C1 segment of cervical spinal cord (tissue), 14 donors: ENCODE data around the gene OR5D18.
"Not testable (repeated sequence)": the region's sequence is repeated elsewhere in the genome, so short reads cannot be mapped to it uniquely, and the experiment has no call there.

Experiments
- DNase-seq, 14 donors: peaks; one replicate each; lab custom pipeline; 2025; lab: John Stamatoyannopoulos, UW

OR5D18 gene

DNA sequence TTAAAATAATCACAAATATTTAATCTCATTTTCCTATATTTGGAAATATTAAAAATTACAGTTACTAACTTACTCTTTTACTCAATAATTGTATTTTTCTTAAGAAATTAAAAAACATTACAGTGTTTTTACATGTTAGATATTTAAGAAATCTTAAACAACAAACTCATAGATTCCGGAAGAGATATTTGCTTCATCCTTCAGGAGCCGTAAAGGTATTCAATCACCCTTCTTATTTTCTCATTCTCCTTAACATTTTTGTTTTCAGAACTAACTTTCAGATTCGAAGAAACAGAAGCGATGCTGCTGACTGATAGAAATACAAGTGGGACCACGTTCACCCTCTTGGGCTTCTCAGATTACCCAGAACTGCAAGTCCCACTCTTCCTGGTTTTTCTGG, at the start of gene OR5D18:
OR5D18 (plus strand) TSS at position 301 of the 400 bp plus-strand sequence; CDS start at position 301, 0 bp downstream.
- no peak for DNase-seq

DNA sequence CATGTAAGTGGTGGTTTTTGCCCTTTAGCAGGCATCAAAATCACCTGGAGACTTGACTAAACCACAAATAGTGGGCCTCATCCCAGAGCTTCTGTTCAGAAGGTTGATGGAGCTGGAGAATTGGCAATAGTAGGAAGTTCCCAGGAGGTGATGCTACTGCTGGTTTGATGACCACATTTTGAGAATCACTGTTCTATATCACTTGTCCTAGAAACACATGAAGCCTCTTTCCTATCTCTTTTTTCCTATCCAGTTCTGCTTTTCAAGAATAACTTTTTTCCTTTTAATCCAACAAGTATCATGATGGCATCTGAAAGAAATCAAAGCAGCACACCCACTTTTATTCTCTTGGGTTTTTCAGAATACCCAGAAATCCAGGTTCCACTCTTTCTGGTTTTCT, 46.3 kb upstream of the OR5D18 start, which contains the start of gene OR5D13:
OR5D13 (plus strand) TSS at position 301 of the 400 bp plus-strand sequence; CDS start at position 301, 0 bp downstream.
- no peak for DNase-seq

DNA sequence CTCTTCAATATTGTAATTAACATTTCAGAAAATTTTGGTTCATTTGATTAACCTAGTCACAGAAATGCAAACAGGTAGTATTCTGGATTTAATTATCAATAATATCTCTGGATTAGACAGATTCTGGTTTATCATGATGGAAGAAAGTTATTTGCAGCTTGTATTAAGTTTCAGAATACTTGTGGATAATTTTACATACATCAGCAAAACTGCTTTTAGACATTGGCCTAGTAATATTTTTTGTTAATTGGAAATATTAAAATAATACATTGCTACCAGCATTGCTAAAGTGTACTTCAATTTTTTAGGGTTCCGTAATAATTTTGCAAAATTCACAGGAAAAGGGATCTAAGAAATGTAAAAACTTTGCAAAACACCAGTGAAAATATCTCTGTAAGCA, 27.8 kb upstream of the OR5D18 start:
- no peak for DNase-seq

DNA sequence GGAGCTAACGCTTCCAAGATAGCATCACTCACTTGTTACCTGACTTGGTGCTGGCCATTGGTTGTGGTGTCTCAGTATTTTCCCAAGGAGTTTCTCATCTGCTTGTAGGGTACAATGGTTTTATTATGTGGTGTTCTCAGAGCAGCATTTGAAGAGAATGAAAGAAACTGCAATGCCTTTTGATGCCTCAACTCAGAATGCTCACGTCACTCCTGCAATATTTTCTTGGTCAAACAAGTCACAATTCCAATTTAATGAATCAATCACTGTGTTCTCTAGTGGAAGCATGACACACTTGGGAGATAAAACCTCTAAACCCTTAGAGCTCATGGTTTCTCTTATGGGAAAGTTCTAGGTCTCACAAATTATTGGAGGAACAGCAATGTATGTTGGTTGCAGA, 26.1 kb upstream of the OR5D18 start:
- DNase-seq = no peak

DNA sequence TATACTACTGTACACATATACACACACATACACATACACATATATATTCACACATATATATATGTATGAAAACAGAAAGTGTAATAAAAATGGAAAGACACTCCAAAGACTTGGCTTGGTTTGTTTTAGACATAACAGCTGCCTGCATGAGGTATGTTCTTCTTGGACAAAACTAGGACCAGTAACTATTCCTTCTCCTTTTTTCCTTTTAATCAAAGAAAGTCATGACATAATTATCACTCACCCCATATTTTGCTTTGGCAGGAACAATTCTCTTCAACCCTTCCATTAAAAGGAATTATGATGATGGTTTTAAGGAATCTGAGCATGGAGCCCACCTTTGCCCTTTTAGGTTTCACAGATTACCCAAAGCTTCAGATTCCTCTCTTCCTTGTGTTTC, 24.2 kb upstream of the OR5D18 start, which contains the start of gene OR5D14:
OR5D14 (plus strand) TSS at position 301 of the 400 bp plus-strand sequence; CDS start at position 301, 0 bp downstream.
- no peak for DNase-seq

DNA sequence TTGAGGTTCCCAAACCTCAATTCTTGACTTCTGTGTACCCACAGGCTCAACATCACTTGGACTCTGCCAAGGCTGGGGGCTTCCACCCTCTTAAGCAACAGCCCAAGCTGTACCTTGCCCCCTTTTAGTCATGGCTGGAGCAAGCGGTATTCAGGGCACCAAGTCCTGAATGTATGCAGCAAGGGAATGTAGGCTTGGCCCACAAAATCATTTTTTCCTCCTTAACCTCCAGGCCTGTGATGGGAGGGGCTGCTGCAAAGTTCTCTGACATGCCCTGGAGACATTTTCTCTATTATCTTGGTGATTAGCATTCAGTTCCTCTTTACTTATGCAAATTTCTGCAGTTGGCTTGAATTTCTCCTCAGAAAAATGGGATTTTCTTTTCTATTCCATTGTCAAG, 13.2 kb upstream of the OR5D18 start:
- DNase-seq = no peak

DNA sequence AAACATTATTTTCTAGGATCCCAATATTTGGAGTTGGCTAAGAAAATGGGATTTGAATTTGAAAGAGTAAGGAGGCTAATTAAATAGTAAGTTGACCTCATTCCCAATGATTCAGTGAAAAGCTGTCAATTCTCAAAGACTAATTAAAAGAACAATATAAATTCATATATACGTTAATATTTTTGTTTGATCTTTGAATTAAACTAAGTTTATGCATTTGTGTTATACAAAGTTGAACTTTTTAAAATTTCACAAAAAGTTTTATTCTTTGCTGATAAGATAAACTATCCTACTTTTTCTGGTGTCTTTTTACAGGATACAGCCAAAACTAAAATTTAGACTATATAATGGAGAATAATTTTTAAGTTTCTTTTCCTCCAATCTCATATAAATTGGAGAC, 8.4 kb upstream of the OR5D18 start, which contains the start of gene OR5L1:
OR5L1 (plus strand) TSS at position 301 of the 400 bp plus-strand sequence. CDS start 100 bp downstream, outside the sequence.
- no peak for DNase-seq

DNA sequence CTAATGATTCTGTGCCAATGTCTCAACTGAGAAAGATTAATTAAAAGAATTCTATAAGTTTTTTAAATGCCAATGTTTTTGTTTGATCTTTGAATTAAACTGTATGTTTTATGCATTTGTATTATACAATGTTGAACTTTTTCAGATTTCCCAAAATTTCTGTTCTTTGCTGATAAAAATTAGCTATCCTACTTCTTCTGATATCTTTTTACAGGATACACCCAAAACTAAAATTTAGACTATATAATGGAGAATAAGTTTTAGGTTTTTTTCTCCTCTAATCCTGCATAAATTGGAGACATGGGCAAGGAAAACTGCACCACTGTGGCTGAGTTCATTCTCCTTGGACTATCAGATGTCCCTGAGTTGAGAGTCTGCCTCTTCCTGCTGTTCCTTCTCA, 7.5 kb downstream of the OR5D18 start, which contains the start of gene OR5L2:
OR5L2 (plus strand) TSS at position 301 of the 400 bp plus-strand sequence; CDS start at position 301, 0 bp downstream.
- DNase-seq = no peak

DNA sequence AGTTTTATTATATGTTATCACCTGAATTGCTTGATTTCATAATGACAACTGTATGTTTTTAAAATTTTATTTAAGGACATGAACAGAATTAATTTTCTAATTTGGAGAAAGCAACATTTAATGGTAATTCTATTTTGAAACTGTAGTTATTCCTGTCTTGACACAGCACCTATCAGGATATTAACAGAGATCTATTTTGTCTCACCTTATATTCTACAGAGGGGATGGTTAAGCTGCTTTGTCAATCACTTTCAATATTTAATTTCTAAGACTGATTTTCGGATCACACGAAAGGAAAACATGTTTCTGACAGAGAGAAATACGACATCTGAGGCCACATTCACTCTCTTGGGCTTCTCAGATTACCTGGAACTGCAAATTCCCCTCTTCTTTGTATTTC, 19.0 kb downstream of the OR5D18 start, which contains the start of gene OR5D16:
OR5D16 (plus strand) TSS at position 301 of the 400 bp plus-strand sequence; CDS start at position 301, 0 bp downstream.
- DNase-seq = no peak

DNA sequence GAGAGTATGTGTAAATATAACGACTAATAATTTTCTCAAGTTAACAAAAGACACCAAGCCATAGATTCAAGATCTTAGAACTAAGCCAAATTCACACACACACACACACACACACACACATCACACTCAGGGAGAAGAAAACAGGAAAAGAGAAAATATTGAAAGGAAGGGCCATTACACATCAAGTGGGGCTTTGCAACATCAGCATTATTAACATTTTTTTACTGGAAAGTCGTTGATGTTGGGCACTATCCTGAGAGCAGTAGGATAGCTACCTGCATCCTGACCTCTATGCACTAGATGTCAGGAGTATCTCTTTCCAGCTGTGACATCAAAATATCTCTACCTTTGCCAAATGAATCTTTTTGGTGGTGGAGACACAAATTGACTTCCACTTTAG, 28.0 kb downstream of the OR5D18 start:
- no peak for DNase-seq

DNA sequence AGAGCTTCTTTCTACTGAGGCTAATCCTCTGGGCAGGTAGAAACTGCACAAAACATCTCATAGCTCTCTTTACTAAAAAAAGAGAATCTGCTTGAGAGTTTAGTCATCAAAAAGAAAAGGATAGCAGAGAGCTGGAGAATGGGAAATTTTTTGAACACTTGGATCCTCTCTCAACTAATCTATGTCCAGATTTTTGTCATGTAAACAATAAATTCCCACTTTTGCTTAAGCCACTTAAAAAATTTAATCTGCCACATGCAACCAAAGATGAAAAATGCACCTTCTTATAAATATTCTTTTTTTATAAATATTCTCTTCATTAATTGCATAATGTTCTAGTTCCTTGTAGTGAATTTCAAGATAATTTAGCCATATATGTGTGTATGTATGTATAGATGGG, 29.6 kb downstream of the OR5D18 start:
- DNase-seq = no peak

DNA sequence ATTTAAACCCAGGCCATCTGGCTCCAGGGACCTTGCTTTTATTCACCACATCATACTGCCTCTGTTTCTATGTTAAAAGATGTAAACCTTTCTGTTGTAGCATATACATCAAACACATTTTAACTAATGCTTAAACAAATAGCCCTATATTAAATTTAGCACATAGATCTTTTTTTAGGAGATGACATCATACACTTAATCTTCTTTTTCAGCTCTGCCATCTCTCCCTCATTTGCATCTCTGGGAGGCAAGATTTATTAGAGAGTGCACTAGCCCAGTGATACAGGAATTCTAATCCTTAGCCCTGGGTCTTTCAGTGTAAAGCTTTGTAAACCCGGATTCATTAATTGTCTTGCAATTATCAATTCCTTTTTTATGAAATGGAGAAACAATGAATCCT, 32.7 kb downstream of the OR5D18 start:
- no peak for DNase-seq

DNA sequence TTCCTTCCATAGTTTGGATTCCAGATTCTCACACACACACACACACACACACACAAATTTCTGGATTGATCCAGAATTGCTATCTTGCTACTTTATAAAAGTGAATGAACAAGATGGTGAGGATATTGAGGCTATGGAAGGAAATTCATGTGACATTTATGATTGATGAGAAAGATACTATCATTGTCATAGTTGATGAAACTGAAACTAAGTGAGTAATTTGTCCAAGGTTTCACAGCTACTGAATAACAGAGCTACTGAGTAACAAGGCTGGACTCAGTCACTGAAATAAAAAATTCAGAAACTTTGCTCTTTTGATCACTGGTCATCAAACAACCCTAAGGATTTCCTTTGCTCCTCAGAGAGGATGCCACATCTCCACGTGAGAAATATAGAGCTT, 35.3 kb downstream of the OR5D18 start:
- no peak for DNase-seq

DNA sequence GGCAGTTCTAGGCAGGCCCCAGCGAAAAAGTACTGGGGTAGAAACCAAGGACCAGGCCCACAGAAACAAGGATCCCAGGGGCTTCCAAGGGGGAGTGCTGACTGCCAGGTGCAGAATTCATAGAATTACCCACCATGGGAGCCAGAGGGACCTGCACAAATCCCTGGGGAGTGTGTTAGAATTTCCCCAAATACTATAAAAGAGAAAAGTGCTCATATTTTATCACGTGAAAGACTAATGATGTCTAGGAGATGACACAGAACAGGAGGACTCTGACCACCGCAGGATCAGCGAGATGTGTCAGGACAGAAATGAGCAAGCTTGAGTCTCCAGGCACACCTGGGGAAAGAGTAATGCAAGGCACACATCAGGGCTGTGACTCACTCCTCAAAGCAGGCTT, 47.9 kb downstream of the OR5D18 start:
- not testable (repeated sequence) for DNase-seq
